ENCODE measurements around the gene HSF4. TPM values are rescaled to one million over a fixed set of nuclear protein-coding genes. Genes with fewer than 3 reads are reported as not detected.
A peak's percentile ranks its signal among the peaks of the same experiment; 100 is the strongest.

Gene HSF4
- total RNA-seq, 2 donors from 2014 or later, result 63.4 to 87.7 TPM

DNA sequence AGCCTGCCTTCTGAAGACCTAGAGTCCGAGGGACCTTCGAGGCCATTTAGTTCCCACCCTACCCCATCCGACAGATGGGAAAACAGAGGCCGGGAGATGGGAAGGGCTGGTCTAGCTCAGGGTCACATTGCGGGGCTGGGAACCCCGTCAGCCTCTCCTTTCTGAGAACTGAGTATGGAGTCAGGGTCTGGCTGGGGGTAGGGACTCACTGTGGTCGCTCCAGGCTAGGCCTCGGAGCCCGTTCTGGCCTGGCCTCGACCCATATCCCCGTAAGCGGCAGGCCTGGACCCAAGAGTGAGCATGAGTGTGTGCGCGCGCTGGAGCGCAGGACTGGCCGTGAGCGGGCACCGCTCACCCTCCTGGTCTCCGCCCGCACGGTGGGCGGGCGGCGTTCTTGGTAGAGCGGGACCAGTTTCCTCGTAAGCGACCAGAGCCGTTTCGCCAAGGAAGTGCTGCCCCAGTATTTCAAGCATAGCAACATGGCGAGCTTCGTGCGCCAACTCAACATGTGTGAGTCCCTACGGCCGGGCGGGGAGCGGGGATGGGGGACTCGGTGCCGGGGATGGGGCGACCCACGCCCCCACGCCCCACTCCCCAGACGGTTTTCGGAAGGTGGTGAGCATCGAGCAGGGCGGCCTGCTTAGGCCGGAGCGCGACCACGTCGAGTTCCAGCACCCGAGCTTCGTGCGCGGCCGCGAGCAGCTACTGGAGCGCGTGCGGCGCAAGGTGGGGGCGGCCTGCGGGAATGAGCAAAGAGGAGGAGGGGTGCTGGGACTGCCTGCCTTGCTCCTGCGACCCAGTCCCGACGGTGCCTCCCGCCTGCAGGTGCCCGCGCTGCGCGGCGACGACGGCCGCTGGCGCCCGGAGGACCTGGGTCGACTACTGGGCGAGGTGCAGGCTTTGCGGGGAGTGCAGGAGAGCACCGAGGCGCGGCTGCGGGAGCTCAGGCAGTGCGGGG, 855 bp downstream of the HSF4 start:
- peaks cover 57% of the 10 kb centered on the region for H3K27me3 Mint-ChIP-seq (ENCODE audit: low read depth)
- no peak for ATAC-seq (replicated peaks in 1 of 2)

DNA sequence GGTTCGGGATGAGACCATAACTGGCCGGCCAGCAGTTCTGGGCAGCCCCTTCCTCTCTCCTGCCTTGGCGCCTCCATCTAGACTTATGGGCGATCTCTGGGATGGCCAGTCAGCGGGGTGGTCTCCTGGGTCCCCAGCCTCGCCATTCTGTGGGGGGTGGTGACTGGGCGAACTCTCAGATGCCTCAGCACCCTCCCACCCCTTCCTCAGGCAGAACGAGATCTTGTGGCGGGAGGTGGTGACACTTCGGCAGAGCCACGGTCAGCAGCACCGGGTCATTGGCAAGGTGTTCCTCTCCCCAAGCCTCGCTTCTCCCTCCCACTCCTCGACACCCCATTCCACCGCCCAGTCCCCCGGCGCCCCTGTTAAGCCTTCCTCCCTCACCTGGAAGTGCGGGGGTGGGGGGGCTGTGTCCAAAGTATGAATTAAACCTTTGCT, 1.6 kb downstream of the HSF4 start:
- peaks cover 62% of the 10 kb centered on the region for H3K27me3 Mint-ChIP-seq (ENCODE audit: low read depth)
- H3K9me3 Mint-ChIP-seq, result no peaks in the 10 kb centered on the region
- peak overlapping the region in 1 of 2 donors; percentile 57 for H3K4me3 Mint-ChIP-seq
- H3K4me1 Mint-ChIP-seq (ENCODE audit: low read depth), result peaks cover 51% of the 10 kb centered on the region
- ATAC-seq (replicated peaks in 1 of 2) (no peak), DNase-seq (no peak)
- peaks cover 0 to 3% of the 10 kb centered on the region in 2 donors for H3K36me3 Mint-ChIP-seq (ENCODE audit: insufficient read depth in 2 of 2)
- no peak overlapping the region for H3K27ac Mint-ChIP-seq

More for the DNA sequence above, 855 bp downstream of the HSF4 start:
- peak in 1 of 2 donors; percentile 27 for DNase-seq
- Mint-ChIP-seq H3K4me3 (peak overlapping the region; percentile 60 to 74), H3K9me3 (no peaks in the 10 kb centered on the region), H3K36me3 (ENCODE audit: insufficient read depth in 2 of 2) (peaks cover 0 to 6% of the 10 kb centered on the region in 2 donors), H3K4me1 (ENCODE audit: low read depth) (peaks cover 53% of the 10 kb centered on the region), H3K27ac (no peak overlapping the region)

DNA sequence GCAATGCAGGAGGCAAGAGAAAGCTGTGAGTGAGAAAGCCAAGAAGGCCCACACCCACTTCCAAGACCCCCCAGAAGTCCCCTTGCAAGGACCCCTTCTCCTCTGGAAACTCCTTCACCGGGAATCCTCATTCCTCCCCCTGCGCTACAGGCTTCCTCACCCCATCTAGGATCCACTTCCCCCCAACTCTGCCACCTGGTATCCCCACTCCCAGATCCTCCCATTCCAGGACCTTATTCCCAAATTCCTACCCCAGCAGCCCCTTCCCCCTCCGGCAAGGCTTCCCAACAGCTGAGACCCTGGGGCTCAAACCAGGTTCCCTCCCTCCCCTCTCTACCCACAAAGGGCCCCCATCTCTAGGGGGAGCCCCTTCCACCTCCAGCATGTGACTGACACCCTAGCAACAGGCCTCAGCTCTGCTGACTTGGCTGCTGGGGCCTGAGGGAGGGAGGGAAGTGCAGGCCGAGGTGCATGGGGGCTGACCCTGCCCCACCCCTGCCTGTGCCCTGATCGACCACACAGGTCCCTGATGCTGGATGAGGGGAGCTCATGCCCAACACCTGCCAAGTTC, 2.1 kb downstream of the HSF4 start:
- ATAC-seq (replicated peaks in 1 of 2), result no peak
- H3K4me1 Mint-ChIP-seq (ENCODE audit: low read depth), result peaks cover 52% of the 10 kb centered on the region
- H3K27ac Mint-ChIP-seq, result no peak overlapping the region
- H3K4me3 Mint-ChIP-seq, result peak overlapping the region in 1 of 2 donors; percentile 57
- H3K27me3 Mint-ChIP-seq (ENCODE audit: low read depth), result peaks cover 68% of the 10 kb centered on the region
- no peak for DNase-seq
- H3K36me3 Mint-ChIP-seq (ENCODE audit: insufficient read depth in 2 of 2), result peaks cover 0 to 3% of the 10 kb centered on the region in 2 donors
- H3K9me3 Mint-ChIP-seq, result no peaks in the 10 kb centered on the region

DNA sequence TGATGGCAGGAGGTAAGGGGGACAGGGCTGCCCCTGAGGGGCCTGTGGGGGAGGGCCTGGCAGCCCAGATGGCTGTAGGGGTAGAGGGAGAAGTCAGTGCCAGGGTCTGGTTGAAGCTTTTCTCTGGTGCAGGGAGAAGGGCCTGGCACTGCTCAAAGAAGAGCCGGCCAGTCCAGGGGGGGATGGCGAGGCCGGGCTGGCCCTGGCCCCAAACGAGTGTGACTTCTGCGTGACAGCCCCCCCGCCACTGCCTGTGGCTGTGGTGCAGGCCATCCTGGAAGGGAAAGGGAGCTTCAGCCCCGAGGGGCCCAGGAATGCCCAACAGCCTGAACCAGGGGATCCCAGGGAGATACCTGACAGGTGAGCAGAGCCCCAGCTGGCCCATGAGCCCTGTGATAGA, 3.0 kb downstream of the HSF4 start:
- H3K36me3 Mint-ChIP-seq (ENCODE audit: insufficient read depth in 2 of 2), result no peaks in the 10 kb centered on the region
- peaks cover 73% of the 10 kb centered on the region for H3K27me3 Mint-ChIP-seq (ENCODE audit: low read depth)
- DNase-seq (no peak), ATAC-seq (replicated peaks in 1 of 2) (no peak)
- H3K4me3 Mint-ChIP-seq, result no peak overlapping the region
- H3K27ac Mint-ChIP-seq, result no peak overlapping the region
- H3K4me1 Mint-ChIP-seq (ENCODE audit: low read depth), result peaks cover 47% of the 10 kb centered on the region
- no peaks in the 10 kb centered on the region for H3K9me3 Mint-ChIP-seq

DNA sequence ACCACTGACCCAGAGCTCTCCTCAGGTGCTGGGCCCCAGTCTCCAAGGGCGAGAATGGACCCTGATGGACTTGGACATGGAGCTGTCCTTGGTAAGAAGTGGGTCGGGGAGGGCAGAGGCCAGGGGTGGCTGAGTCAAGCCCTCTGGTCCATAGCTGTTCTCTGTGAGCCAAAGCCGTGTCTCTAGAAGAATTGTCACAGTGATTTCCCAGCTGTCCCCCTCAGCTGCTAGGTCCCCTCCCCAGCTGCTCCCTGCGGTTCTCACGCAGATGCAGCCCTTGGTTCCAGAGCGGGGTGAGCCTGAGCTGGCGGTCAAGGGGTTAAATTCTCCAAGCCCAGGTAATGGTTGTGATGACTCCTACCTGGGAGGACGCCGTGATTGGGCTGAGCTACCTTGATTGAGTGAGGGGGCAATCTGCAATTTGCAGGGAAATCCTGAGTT, 4.5 kb downstream of the HSF4 start:
- H3K4me3 Mint-ChIP-seq, result peak overlapping the region; percentile 88 to 92
- H3K36me3 Mint-ChIP-seq (ENCODE audit: insufficient read depth in 2 of 2), result no peaks in the 10 kb centered on the region
- H3K27me3 Mint-ChIP-seq (ENCODE audit: low read depth), result peaks cover 85% of the 10 kb centered on the region
- peaks cover 58% of the 10 kb centered on the region for H3K4me1 Mint-ChIP-seq (ENCODE audit: low read depth)
- no peaks in the 10 kb centered on the region for H3K9me3 Mint-ChIP-seq
- DNase-seq (no peak), ATAC-seq (replicated peaks in 1 of 2) (no peak)
- no peak overlapping the region for H3K27ac Mint-ChIP-seq

DNA sequence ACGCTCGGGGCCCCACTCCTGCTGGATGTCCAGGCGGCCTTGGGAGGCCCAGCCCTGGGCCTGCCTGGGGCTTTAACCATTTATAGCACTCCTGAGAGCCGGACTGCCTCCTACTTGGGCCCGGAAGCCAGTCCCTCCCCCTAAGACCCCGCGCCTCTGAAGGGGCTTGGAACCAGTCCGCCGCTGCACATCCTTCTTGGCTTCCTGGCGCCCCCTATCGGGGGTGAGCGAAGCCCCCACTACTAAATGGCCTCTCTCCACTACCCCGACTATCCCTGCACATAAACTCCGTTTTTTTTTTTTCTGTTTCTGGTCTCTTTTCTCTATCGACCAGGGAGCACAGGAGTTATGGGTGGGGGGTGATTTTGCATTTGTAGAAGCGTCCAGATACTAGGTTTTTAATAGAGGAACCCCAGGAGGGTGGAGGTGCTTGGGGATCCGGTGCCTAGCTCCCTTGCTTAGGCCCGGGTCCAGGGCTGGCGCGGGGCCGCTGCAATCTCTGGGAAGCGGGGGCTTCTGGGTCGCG, 5.2 kb downstream of the HSF4 start:
- H3K27me3 Mint-ChIP-seq (ENCODE audit: low read depth), result peaks cover 85% of the 10 kb centered on the region
- peaks cover 58% of the 10 kb centered on the region for H3K4me1 Mint-ChIP-seq (ENCODE audit: low read depth)
- DNase-seq, result peak; percentile 63 to 69
- peak overlapping the region; percentile 88 to 92 for H3K4me3 Mint-ChIP-seq
- H3K36me3 Mint-ChIP-seq (ENCODE audit: insufficient read depth in 2 of 2), result no peaks in the 10 kb centered on the region
- H3K9me3 Mint-ChIP-seq, result no peaks in the 10 kb centered on the region
- peak overlapping the region; percentile 19 for H3K27ac Mint-ChIP-seq
- peak; percentile 8 to 12 for ATAC-seq (replicated peaks in 1 of 2)

DNA sequence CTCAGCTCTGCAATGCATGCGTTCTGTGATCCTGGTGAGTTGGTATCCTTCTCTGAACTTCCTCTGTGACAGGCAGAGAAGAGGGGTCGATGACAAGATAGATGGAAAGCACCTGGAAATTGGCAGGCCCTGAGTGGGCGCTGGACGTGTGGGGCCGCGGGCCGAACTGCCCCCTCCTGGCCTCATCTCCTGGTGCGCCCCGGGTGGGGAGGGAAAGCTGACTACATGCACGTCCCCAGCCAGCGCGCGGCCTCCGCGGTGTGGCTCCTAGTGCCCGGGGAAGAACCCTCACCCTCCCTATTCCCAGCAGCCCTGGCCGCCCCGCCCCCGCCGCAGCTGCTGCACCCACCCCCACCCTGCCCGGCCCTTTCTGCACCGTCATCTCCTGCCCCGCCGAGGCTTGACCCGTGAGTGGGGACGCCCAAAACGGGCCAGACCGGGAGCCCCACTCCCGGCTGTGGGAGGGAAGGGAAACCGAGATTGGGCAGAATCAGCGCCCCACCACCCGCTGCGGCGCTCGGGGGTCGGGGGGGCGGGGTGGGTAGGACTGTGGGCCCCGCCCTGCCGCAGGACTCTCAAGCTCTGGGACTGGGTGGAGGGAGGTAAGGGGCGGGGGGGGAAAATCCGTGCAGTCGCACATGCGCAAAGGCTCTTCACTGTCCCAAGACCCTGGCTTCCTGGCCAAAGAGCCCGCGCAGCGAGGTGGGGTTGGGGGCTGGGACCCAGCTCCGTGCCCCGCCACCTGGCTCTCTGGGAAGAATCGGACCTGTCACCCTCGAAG, 5.8 kb downstream of the HSF4 start, which contains the start of gene NOL3:
TSS of gene NOL3 (plus strand) at position 371 of the 781 bp plus-strand sequence.
- Mint-ChIP-seq H3K27ac (peak within 1 kb of the TSS; percentile 19), H3K27me3 (ENCODE audit: low read depth) (peaks cover 83% of the 10 kb centered on the region), H3K4me3 (peak within 1 kb of the TSS; percentile 88 to 92), H3K4me1 (ENCODE audit: low read depth) (peaks cover 53% of the 10 kb centered on the region), H3K9me3 (no peaks in the 10 kb centered on the region), H3K36me3 (ENCODE audit: insufficient read depth in 2 of 2) (no peaks in the 10 kb centered on the region)
- peak; percentile 57 to 70 for DNase-seq
- ATAC-seq (replicated peaks in 1 of 2), result peak; percentile 20 to 45

DNA sequence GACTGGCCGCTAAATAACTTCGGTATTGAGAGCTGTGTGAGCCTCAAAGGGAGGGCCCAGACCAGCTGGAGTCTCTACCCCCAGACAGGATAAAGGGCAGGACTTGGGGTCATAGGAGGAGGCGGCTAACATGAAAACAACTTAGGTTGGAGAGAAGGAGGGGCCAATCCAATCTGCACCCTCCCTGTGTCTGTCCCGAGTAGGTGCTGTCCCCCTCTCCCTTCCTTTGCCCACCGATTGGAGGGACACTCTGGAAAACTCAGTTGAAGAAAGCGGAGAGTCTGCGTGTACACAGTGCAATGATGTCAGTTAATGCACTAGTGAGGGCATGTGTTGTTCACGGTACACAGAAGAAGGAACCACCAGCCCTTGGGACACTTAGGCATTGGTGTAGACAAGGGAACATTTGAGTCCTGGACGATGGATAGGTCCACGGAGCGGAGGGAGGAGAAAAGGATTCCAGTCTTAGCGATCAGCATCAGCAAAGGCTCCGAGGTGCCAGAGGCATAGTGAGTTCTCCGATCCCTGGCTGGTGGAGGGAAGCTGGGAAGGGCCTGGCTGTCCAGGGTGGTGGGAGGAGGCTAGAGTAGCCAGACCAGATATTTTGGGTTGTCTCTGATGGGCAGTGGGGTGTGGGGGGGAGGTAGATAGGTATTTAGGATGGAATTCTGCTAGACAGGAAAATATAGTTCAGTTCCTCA, 6.6 kb downstream of the HSF4 start:
- Mint-ChIP-seq H3K4me1 (ENCODE audit: low read depth) (peaks cover 49% of the 10 kb centered on the region), H3K4me3 (peak overlapping the region; percentile 37 to 67), H3K36me3 (ENCODE audit: insufficient read depth in 2 of 2) (no peaks in the 10 kb centered on the region), H3K27ac (no peak overlapping the region), H3K9me3 (no peaks in the 10 kb centered on the region), H3K27me3 (ENCODE audit: low read depth) (peaks cover 86% of the 10 kb centered on the region)
- peak in 1 of 2 donors; percentile 1 for ATAC-seq (replicated peaks in 1 of 2)
- no peak for DNase-seq

DNA sequence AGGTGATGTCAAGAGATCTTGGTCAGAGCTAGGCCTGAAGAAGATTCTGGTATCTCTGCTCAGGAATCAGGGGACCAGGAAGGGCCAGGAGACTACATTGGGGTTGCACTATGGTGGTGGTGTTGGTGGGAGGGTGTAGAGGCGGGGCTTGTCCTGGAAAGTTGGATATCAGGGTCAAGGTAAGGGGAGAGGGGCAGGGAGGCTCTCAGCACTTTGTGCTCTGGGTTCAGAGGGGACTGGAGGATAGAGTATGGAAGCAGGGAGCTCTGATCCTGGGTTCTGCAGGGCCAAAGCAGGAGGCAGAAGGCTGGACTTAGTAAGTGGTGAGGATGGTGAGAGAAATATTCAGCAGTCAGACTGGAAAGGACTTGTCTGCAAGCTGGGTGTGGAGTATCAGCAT, 8.8 kb downstream of the HSF4 start:
- Mint-ChIP-seq H3K27ac (no peak overlapping the region), H3K4me1 (ENCODE audit: low read depth) (peaks cover 47% of the 10 kb centered on the region), H3K27me3 (ENCODE audit: low read depth) (peaks cover 81% of the 10 kb centered on the region), H3K9me3 (no peaks in the 10 kb centered on the region), H3K4me3 (peak overlapping the region; percentile 83 to 92), H3K36me3 (ENCODE audit: insufficient read depth in 2 of 2) (no peaks in the 10 kb centered on the region)
- no peak for DNase-seq
- ATAC-seq (replicated peaks in 1 of 2), result no peak

DNA sequence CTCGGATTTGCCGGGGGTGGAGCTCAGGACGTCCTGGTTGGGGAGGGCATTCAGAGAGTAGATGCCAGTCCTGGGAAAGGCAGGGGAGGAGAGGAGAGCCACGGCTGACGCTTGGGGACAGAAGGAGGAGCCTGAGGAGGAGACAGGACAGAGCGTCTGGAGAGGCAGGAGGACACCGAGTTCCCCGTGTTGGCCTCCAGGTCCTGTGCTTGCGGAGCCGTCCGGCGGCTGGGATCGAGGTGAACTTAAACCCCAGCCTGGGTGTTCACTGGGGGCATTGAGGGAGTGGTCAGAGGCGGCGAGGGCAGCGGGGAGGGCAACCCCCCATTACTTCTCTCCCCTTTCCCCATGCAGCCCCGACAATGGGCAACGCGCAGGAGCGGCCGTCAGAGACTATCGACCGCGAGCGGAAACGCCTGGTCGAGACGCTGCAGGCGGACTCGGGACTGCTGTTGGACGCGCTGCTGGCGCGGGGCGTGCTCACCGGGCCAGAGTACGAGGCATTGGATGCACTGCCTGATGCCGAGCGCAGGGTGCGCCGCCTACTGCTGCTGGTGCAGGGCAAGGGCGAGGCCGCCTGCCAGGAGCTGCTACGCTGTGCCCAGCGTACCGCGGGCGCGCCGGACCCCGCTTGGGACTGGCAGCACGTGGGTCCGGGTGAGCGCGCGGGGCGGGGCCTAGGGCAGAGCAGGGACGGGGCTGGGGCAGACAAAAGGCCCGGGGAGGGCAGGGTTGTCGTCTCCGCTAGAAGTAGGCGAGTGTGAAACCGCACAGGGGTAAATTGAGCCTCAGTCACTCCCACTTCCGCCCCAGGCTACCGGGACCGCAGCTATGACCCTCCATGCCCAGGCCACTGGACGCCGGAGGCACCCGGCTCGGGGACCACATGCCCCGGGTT, 9.5 kb downstream of the HSF4 start:
- ATAC-seq (replicated peaks in 1 of 2), result peak; percentile 76 to 80
- Mint-ChIP-seq H3K4me1 (ENCODE audit: low read depth) (peaks cover 49% of the 10 kb centered on the region), H3K36me3 (ENCODE audit: insufficient read depth in 2 of 2) (no peaks in the 10 kb centered on the region), H3K4me3 (peak overlapping the region; percentile 83 to 92), H3K9me3 (no peaks in the 10 kb centered on the region), H3K27me3 (ENCODE audit: low read depth) (peaks cover 80% of the 10 kb centered on the region), H3K27ac (no peak overlapping the region)
- peak; percentile 72 to 78 for DNase-seq

DNA sequence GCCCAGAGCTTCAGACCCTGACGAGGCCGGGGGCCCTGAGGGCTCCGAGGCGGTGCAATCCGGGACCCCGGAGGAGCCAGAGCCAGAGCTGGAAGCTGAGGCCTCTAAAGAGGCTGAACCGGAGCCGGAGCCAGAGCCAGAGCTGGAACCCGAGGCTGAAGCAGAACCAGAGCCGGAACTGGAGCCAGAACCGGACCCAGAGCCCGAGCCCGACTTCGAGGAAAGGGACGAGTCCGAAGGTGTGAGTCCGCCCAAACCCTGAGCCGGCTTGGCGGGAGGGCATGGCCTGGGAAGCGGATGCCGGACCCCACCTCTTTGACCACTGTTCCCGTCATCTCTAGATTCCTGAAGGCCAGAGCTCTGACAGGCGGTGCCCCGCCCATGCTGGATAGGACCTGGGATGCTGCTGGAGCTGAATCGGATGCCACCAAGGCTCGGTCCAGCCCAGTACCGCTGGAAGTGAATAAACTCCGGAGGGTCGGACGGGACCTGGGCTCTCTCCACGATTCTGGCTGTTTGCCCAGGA, 10.2 kb downstream of the HSF4 start:
- peaks cover 46% of the 10 kb centered on the region for H3K4me1 Mint-ChIP-seq (ENCODE audit: low read depth)

More for the DNA sequence above, 10.2 kb downstream of the HSF4 start:
- H3K4me3 Mint-ChIP-seq, result peak overlapping the region; percentile 83 to 92
- H3K36me3 Mint-ChIP-seq (ENCODE audit: insufficient read depth in 2 of 2), result no peaks in the 10 kb centered on the region
- H3K27me3 Mint-ChIP-seq (ENCODE audit: low read depth), result peaks cover 76% of the 10 kb centered on the region
- H3K9me3 Mint-ChIP-seq, result no peaks in the 10 kb centered on the region
- H3K27ac Mint-ChIP-seq, result no peak overlapping the region
- no peak for DNase-seq
- ATAC-seq (replicated peaks in 1 of 2), result no peak
